OCI-LY3 (cell line): Measurements from ENCODE around the gene MVD.

Experiments
- CTCF ChIP-seq: fragments of 200-600, 300-600 bp; sonication (generic); IDR thresholded peaks from 2 replicates; pipeline ENCODE4 v1.5.1; 2014; ENCODE audit warnings: antibody characterized with exemption, low read length, low read depth
- EZH2phosphoT487 ChIP-seq: fragments of 200-600 bp; shearing (Covaris generic); IDR thresholded peaks from 2 replicates; pipeline ENCODE4 v1.6.1; 2018; ENCODE audit warnings: antibody characterized with exemption, mixed run types, low read depth

- no peak for TF ChIP-seq CTCF
- TF ChIP-seq EZH2phosphoT487: no peak
These were observed 13.5 kb downstream of the MVD start for GRCh38 chr16:88649195-88649923.
